A549 (cell line): ENCODE measurements around the gene B3GNT7.

ENCODE experiments used
- BHLHE40 ChIP-seq: IDR thresholded peaks from 2 replicates; pipeline ENCODE4 v1.6.1; 2012; ENCODE audit warnings: low read depth, low read length, inconsistent platforms
- CBX2 ChIP-seq: fragments of 200-600 bp; sonication (generic); IDR thresholded peaks from 2 replicates; pipeline ENCODE4 v1.6.1; 2016; ENCODE audit warnings: low read depth, mild to moderate bottlenecking, borderline replicate concordance
- CTCF ChIP-seq: fragments of >200 bp; sonication (Bioruptor Twin); formaldehyde crosslinking; IDR thresholded peaks from 3 replicates; pipeline ENCODE4 v1.5.1; 2016
- MAZ ChIP-seq: fragments of 150-350 bp; IDR thresholded peaks from 2 replicates; pipeline ENCODE4 v1.6.1; 2014; ENCODE audit warnings: antibody characterized with exemption, low read depth, low read length, borderline replicate concordance

GRCh38 chr2:231429901-231430300 is 34.4 kb downstream of the B3GNT7 start:
- no peak for TF ChIP-seq MAZ
- TF ChIP-seq BHLHE40: no peak
- no peak for TF ChIP-seq CTCF
- no peak for TF ChIP-seq CBX2
